Stimulated activated CD8-positive, alpha-beta memory T cell treated with anti-CD3 and anti-CD28 coated beads, Interleukin-2, amount 100 ng/mL, for 1 hour (primary cell): ENCODE data around the gene POU2F3.

Source experiments
- DNase-seq, 2 donors: peaks; one replicate each; pipeline ENCODE4 v3.0.0-alpha.2; 2020; ENCODE audit warnings: low read depth in 2 of 2

The POU2F3 gene

GRCh38 chr11:120239713-120240640, at the start of gene POU2F3:
TSS of gene POU2F3 (plus strand) at chr11:120240140. CDS start at chr11:120240344, 204 bp downstream.
- no peak for DNase-seq

- DNase-seq, result no peak
Measured at GRCh38 chr11:120191058-120191457, 48.9 kb upstream of the POU2F3 start.

- DNase-seq, result no peak
Measured at GRCh38 chr11:120192831-120193625, 46.9 kb upstream of the POU2F3 start.

GRCh38 chr11:120194166-120194565, 45.8 kb upstream of the POU2F3 start:
- DNase-seq, result no peak

GRCh38 chr11:120195601-120196320, 44.2 kb upstream of the POU2F3 start:
- DNase-seq, result no peak

GRCh38 chr11:120196826-120197225, 43.1 kb upstream of the POU2F3 start:
- no peak for DNase-seq

- DNase-seq, result no peak
Measured at GRCh38 chr11:120197251-120197891, 42.6 kb upstream of the POU2F3 start.

- DNase-seq, result no peak
Measured at GRCh38 chr11:120197977-120198376, 42.0 kb upstream of the POU2F3 start.

- DNase-seq, result no peak
Measured at GRCh38 chr11:120198403-120198786, 41.5 kb upstream of the POU2F3 start.

GRCh38 chr11:120198787-120199469, 41.0 kb upstream of the POU2F3 start:
- DNase-seq, result no peak

GRCh38 chr11:120199613-120200012, 40.3 kb upstream of the POU2F3 start:
- DNase-seq, result no peak

GRCh38 chr11:120200677-120201076, 39.3 kb upstream of the POU2F3 start:
- no peak for DNase-seq

- DNase-seq, result no peak
Measured at GRCh38 chr11:120201653-120202052, 38.3 kb upstream of the POU2F3 start.

GRCh38 chr11:120203626-120204025, 36.3 kb upstream of the POU2F3 start:
- no peak for DNase-seq

- no peak for DNase-seq
Measured at GRCh38 chr11:120205596-120206161, 34.3 kb upstream of the POU2F3 start.

GRCh38 chr11:120207512-120207911, 32.4 kb upstream of the POU2F3 start:
- DNase-seq, result no peak

GRCh38 chr11:120208001-120208441, 31.9 kb upstream of the POU2F3 start:
- DNase-seq, result no peak

GRCh38 chr11:120208777-120209176, 31.2 kb upstream of the POU2F3 start:
- no peak for DNase-seq

GRCh38 chr11:120209746-120210625, 30.0 kb upstream of the POU2F3 start:
- no peak for DNase-seq
